ENCODE results near the gene GSS.

- TF ChIP-seq, protein P1, sequence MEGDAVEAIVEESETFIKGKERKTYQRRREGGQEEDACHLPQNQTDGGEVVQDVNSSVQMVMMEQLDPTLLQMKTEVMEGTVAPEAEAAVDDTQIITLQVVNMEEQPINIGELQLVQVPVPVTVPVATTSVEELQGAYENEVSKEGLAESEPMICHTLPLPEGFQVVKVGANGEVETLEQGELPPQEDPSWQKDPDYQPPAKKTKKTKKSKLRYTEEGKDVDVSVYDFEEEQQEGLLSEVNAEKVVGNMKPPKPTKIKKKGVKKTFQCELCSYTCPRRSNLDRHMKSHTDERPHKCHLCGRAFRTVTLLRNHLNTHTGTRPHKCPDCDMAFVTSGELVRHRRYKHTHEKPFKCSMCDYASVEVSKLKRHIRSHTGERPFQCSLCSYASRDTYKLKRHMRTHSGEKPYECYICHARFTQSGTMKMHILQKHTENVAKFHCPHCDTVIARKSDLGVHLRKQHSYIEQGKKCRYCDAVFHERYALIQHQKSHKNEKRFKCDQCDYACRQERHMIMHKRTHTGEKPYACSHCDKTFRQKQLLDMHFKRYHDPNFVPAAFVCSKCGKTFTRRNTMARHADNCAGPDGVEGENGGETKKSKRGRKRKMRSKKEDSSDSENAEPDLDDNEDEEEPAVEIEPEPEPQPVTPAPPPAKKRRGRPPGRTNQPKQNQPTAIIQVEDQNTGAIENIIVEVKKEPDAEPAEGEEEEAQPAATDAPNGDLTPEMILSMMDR (IDR thresholded peaks at IDR 0.05; ENCODE audit: insufficient read depth, low read length): no peak
- TF ChIP-seq, protein P2, sequence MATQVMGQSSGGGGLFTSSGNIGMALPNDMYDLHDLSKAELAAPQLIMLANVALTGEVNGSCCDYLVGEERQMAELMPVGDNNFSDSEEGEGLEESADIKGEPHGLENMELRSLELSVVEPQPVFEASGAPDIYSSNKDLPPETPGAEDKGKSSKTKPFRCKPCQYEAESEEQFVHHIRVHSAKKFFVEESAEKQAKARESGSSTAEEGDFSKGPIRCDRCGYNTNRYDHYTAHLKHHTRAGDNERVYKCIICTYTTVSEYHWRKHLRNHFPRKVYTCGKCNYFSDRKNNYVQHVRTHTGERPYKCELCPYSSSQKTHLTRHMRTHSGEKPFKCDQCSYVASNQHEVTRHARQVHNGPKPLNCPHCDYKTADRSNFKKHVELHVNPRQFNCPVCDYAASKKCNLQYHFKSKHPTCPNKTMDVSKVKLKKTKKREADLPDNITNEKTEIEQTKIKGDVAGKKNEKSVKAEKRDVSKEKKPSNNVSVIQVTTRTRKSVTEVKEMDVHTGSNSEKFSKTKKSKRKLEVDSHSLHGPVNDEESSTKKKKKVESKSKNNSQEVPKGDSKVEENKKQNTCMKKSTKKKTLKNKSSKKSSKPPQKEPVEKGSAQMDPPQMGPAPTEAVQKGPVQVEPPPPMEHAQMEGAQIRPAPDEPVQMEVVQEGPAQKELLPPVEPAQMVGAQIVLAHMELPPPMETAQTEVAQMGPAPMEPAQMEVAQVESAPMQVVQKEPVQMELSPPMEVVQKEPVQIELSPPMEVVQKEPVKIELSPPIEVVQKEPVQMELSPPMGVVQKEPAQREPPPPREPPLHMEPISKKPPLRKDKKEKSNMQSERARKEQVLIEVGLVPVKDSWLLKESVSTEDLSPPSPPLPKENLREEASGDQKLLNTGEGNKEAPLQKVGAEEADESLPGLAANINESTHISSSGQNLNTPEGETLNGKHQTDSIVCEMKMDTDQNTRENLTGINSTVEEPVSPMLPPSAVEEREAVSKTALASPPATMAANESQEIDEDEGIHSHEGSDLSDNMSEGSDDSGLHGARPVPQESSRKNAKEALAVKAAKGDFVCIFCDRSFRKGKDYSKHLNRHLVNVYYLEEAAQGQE (IDR thresholded peaks at IDR 0.05; ENCODE audit: insufficient replicate concordance, low read depth): no peak
- TF ChIP-seq GABPA (IDR thresholded peaks at IDR 0.05; ENCODE audit: low read depth): no peak
Observed at GRCh38 chr20:34983089-34983820, 27.6 kb upstream of the GSS start.
